ENCODE results near the gene IL1R2.

DNA sequence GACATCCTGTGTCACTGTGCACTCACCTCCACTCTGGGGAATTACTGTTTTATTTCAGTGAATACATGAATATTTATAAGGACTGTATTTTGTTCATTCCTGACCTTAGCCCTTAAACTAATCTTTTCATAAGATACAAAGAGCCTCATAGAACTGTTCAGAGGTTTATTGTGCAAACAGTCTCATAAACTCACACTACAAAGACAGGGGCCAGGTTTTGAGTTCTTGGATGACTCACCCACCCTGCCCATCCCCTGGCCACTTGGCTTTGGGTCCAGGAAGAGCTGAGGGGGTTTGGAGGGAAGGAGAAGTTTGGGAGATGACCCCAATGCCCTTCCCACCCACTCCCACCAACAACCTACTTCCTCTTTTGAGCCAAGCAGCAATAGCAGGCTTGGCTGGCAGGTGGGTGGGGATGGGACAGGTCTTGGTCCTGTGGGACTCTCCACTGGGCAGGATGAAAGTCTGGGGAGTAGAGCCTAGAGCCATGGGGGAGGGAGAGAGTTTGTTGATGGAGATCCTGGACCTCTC, 43.1 kb upstream of the IL1R2 start:
- TF ChIP-seq, protein P1, sequence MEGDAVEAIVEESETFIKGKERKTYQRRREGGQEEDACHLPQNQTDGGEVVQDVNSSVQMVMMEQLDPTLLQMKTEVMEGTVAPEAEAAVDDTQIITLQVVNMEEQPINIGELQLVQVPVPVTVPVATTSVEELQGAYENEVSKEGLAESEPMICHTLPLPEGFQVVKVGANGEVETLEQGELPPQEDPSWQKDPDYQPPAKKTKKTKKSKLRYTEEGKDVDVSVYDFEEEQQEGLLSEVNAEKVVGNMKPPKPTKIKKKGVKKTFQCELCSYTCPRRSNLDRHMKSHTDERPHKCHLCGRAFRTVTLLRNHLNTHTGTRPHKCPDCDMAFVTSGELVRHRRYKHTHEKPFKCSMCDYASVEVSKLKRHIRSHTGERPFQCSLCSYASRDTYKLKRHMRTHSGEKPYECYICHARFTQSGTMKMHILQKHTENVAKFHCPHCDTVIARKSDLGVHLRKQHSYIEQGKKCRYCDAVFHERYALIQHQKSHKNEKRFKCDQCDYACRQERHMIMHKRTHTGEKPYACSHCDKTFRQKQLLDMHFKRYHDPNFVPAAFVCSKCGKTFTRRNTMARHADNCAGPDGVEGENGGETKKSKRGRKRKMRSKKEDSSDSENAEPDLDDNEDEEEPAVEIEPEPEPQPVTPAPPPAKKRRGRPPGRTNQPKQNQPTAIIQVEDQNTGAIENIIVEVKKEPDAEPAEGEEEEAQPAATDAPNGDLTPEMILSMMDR (conservative IDR thresholded peaks at IDR 0.05; ENCODE audit: low read depth, low read length) = no peak
- TF ChIP-seq EZH2 (IDR thresholded peaks at IDR 0.05; ENCODE audit: borderline replicate concordance, low read depth, low read length, poor library complexity, severe bottlenecking) = no peak

All from A673 (cell line).